Measurements from ENCODE around the gene IQSEC2. TPM values are rescaled to one million over a fixed set of nuclear protein-coding genes. Genes with fewer than 3 reads are reported as not detected.
A peak's percentile ranks its signal among the peaks of the same experiment; 100 is the strongest.

The IQSEC2 gene
- total and polyA plus RNA-seq, 9 of the 15 experiments (the other 6 are each of a cell fraction or from before 2014, with no cell fraction given), result 2.7 to 41.8 (median 20.1) TPM

GRCh38 chrX:53255738-53256191 is 25.6 kb downstream of the IQSEC2 start (continued):
- TF ChIP-seq REST (IDR thresholded peaks at IDR 0.05; ENCODE audit: borderline replicate concordance) (peak; percentile 21; the same call in 1 of the 2 replicates), REST (CRISPR knock-in tag; IDR thresholded peaks at IDR 0.05; ENCODE audit: low read depth) (no peak), TFE3 (CRISPR knock-in tag; IDR thresholded peaks at IDR 0.05) (no peak), RNF2 (IDR thresholded peaks at IDR 0.05) (peak; percentile 98), NEUROD1 (IDR thresholded peaks at IDR 0.05; ENCODE audit: borderline replicate concordance, low read depth, low read length, partially characterized antibody) (peak; percentile 28), SMARCA4 (IDR thresholded peaks at IDR 0.05) (peak; percentile 68), ZNF740 (CRISPR knock-in tag; IDR thresholded peaks at IDR 0.05) (0 out of 2 replicates have a peak, but pooled peaks have one; percentile 58), ZNF740 (tag; IDR thresholded peaks at IDR 0.05) (no peak), KDM1A (IDR thresholded peaks at IDR 0.05) (peak in 1 of 2 experiments; percentile 64; a peak in 3 of 4 replicates), MBD2 (IDR thresholded peaks at IDR 0.05; ENCODE audit: borderline replicate concordance, low read depth) (peak; percentile 61; the same call in 1 of the 2 replicates)
- TF ChIP-seq, protein P1, sequence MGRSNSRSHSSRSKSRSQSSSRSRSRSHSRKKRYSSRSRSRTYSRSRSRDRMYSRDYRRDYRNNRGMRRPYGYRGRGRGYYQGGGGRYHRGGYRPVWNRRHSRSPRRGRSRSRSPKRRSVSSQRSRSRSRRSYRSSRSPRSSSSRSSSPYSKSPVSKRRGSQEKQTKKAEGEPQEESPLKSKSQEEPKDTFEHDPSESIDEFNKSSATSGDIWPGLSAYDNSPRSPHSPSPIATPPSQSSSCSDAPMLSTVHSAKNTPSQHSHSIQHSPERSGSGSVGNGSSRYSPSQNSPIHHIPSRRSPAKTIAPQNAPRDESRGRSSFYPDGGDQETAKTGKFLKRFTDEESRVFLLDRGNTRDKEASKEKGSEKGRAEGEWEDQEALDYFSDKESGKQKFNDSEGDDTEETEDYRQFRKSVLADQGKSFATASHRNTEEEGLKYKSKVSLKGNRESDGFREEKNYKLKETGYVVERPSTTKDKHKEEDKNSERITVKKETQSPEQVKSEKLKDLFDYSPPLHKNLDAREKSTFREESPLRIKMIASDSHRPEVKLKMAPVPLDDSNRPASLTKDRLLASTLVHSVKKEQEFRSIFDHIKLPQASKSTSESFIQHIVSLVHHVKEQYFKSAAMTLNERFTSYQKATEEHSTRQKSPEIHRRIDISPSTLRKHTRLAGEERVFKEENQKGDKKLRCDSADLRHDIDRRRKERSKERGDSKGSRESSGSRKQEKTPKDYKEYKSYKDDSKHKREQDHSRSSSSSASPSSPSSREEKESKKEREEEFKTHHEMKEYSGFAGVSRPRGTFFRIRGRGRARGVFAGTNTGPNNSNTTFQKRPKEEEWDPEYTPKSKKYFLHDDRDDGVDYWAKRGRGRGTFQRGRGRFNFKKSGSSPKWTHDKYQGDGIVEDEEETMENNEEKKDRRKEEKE (IDR thresholded peaks at IDR 0.05; ENCODE audit: borderline replicate concordance in 1 of 2, control insufficient read depth in 1 of 2, low read depth in 2 of 2, low read length in 1 of 2), result peak in 1 of 2 experiments; percentile 29; a peak in 1 of 4 replicates
- TF ChIP-seq, protein P2, sequence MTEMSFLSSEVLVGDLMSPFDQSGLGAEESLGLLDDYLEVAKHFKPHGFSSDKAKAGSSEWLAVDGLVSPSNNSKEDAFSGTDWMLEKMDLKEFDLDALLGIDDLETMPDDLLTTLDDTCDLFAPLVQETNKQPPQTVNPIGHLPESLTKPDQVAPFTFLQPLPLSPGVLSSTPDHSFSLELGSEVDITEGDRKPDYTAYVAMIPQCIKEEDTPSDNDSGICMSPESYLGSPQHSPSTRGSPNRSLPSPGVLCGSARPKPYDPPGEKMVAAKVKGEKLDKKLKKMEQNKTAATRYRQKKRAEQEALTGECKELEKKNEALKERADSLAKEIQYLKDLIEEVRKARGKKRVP (CRISPR knock-in tag; IDR thresholded peaks at IDR 0.05), result no peak

Data from K562 (cell line).